ENCODE results near the gene RSPH1.

Gene RSPH1

DNA sequence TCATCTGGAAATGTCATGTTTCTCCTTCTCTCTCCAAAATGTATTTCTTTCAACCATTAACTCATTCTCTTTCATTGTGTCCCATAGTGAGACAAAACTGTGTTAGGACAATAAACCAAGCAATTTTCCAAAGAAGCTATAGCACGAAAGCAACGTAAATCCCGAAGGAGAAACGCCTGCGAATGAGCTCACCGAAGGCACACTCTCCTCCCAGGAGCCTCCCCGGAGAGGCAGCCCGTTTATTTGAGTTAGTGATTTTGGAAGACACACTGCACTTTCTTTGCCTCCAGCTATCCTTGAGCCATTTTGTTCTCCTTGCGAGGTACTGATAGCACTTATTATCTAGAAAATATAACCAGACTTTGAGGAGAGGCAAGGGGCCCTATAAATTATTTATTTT is 41.2 kb downstream of the RSPH1 start:
- TF ChIP-seq ARNTL (CRISPR knock-in tag; IDR thresholded peaks at IDR 0.05; ENCODE audit: borderline replicate concordance, low read depth) (no peak), ZNF8 (CRISPR knock-in tag; IDR thresholded peaks at IDR 0.05) (no peak), CSRNP3 (CRISPR knock-in tag; IDR thresholded peaks at IDR 0.05) (no peak), ESRRG (CRISPR knock-in tag; IDR thresholded peaks at IDR 0.05) (no peak), CSDC2 (CRISPR knock-in tag; IDR thresholded peaks at IDR 0.05) (no peak), SNAI2 (CRISPR knock-in tag; IDR thresholded peaks at IDR 0.05) (no peak), PPARA (CRISPR knock-in tag; IDR thresholded peaks at IDR 0.05; ENCODE audit: borderline replicate concordance) (no peak), ISL1 (CRISPR knock-in tag; IDR thresholded peaks at IDR 0.05) (no peak), RARB (CRISPR knock-in tag; IDR thresholded peaks at IDR 0.05) (no peak), ZNF70 (CRISPR knock-in tag; IDR thresholded peaks at IDR 0.05) (no peak), GLIS3 (CRISPR knock-in tag; IDR thresholded peaks at IDR 0.05) (no peak), ZNF565 (CRISPR knock-in tag; conservative IDR thresholded peaks at IDR 0.05; ENCODE audit: low read depth) (no peak), ZFP3 (CRISPR knock-in tag; IDR thresholded peaks at IDR 0.05) (no peak)
- TF ChIP-seq, protein P1, sequence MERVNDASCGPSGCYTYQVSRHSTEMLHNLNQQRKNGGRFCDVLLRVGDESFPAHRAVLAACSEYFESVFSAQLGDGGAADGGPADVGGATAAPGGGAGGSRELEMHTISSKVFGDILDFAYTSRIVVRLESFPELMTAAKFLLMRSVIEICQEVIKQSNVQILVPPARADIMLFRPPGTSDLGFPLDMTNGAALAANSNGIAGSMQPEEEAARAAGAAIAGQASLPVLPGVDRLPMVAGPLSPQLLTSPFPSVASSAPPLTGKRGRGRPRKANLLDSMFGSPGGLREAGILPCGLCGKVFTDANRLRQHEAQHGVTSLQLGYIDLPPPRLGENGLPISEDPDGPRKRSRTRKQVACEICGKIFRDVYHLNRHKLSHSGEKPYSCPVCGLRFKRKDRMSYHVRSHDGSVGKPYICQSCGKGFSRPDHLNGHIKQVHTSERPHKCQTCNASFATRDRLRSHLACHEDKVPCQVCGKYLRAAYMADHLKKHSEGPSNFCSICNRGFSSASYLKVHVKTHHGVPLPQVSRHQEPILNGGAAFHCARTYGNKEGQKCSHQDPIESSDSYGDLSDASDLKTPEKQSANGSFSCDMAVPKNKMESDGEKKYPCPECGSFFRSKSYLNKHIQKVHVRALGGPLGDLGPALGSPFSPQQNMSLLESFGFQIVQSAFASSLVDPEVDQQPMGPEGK (CRISPR knock-in tag; IDR thresholded peaks at IDR 0.05; ENCODE audit: borderline replicate concordance), result no peak
- TF ChIP-seq, protein P2, sequence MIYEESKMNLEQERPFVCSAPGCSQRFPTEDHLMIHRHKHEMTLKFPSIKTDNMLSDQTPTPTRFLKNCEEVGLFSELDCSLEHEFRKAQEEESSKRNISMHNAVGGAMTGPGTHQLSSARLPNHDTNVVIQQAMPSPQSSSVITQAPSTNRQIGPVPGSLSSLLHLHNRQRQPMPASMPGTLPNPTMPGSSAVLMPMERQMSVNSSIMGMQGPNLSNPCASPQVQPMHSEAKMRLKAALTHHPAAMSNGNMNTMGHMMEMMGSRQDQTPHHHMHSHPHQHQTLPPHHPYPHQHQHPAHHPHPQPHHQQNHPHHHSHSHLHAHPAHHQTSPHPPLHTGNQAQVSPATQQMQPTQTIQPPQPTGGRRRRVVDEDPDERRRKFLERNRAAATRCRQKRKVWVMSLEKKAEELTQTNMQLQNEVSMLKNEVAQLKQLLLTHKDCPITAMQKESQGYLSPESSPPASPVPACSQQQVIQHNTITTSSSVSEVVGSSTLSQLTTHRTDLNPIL (CRISPR knock-in tag; IDR thresholded peaks at IDR 0.05; ENCODE audit: low read depth), result no peak
- ATAC-seq, result no peak

- ATAC-seq, result no peak
- TF ChIP-seq, protein P1 (CRISPR knock-in tag; IDR thresholded peaks at IDR 0.05; ENCODE audit: borderline replicate concordance), result no peak
- no peak for TF ChIP-seq TOX (CRISPR knock-in tag; IDR thresholded peaks at IDR 0.05; ENCODE audit: borderline replicate concordance)
- no peak for TF ChIP-seq CSDC2 (CRISPR knock-in tag; IDR thresholded peaks at IDR 0.05)
- TF ChIP-seq ZFP3 (CRISPR knock-in tag; IDR thresholded peaks at IDR 0.05), result no peak
- no peak for TF ChIP-seq SNAI2 (CRISPR knock-in tag; IDR thresholded peaks at IDR 0.05)
- no peak for TF ChIP-seq BACH2 (CRISPR knock-in tag; IDR thresholded peaks at IDR 0.05; ENCODE audit: borderline replicate concordance)
- TF ChIP-seq, protein P3, sequence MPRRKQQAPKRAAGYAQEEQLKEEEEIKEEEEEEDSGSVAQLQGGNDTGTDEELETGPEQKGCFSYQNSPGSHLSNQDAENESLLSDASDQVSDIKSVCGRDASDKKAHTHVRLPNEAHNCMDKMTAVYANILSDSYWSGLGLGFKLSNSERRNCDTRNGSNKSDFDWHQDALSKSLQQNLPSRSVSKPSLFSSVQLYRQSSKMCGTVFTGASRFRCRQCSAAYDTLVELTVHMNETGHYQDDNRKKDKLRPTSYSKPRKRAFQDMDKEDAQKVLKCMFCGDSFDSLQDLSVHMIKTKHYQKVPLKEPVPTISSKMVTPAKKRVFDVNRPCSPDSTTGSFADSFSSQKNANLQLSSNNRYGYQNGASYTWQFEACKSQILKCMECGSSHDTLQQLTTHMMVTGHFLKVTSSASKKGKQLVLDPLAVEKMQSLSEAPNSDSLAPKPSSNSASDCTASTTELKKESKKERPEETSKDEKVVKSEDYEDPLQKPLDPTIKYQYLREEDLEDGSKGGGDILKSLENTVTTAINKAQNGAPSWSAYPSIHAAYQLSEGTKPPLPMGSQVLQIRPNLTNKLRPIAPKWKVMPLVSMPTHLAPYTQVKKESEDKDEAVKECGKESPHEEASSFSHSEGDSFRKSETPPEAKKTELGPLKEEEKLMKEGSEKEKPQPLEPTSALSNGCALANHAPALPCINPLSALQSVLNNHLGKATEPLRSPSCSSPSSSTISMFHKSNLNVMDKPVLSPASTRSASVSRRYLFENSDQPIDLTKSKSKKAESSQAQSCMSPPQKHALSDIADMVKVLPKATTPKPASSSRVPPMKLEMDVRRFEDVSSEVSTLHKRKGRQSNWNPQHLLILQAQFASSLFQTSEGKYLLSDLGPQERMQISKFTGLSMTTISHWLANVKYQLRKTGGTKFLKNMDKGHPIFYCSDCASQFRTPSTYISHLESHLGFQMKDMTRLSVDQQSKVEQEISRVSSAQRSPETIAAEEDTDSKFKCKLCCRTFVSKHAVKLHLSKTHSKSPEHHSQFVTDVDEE (CRISPR knock-in tag; IDR thresholded peaks at IDR 0.05), result no peak
- TF ChIP-seq GLIS3 (CRISPR knock-in tag; IDR thresholded peaks at IDR 0.05), result no peak
- TF ChIP-seq ZNF8 (CRISPR knock-in tag; IDR thresholded peaks at IDR 0.05), result no peak
- TF ChIP-seq RARB (CRISPR knock-in tag; IDR thresholded peaks at IDR 0.05), result no peak
- no peak for TF ChIP-seq ZC3H10 (CRISPR knock-in tag; IDR thresholded peaks at IDR 0.05)
- no peak for TF ChIP-seq ZNF565 (CRISPR knock-in tag; conservative IDR thresholded peaks at IDR 0.05; ENCODE audit: low read depth)
- no peak for TF ChIP-seq PPARA (CRISPR knock-in tag; IDR thresholded peaks at IDR 0.05; ENCODE audit: borderline replicate concordance)
- no peak for TF ChIP-seq ISL1 (CRISPR knock-in tag; IDR thresholded peaks at IDR 0.05)
Observed at GRCh38 chr21:42453986-42454570, 41.9 kb downstream of the RSPH1 start.
